Measurements from ENCODE around the gene BTBD16. TPM values are rescaled to one million over a fixed set of nuclear protein-coding genes. Genes with fewer than 3 reads are reported as not detected.

The BTBD16 gene
- total RNA-seq, 6 donors from 2014 or later, result 0.20 to 1.8 (median 0.91) TPM; not detected in 3

DNA sequence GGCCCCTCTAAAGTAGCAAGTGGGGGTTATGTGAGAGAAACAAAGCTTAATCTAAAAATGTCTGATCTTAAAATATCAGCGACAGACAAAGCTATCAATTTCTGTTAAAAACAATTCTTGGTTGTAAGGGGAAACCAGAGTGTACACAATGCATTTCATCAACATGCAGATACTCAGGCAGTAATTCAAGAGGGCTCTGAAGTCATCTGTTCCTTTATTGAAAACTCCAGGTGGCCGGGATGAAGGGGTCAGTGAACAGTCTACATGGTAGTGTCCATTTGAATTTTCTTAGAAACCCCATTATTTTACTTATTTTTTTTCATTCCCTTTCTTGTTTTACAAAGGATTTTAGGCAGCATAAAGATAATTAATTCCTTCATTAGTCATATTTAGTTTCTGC lies 36.7 kb upstream of the BTBD16 start:
- no peaks in the 10 kb centered on the region for H3K9me3 ChIP-seq
- H3K27me3 ChIP-seq, result no peaks in the 10 kb centered on the region
- H3K27ac ChIP-seq, result no peak overlapping the region
- DNase-seq (no peak), ATAC-seq (ENCODE audit: low FRiP score in 2 of 2) (no peak)
- TF ChIP-seq EP300 (IDR thresholded peaks at IDR 0.05) (no peak), POLR2AphosphoS5 (IDR thresholded peaks at IDR 0.05) (no peak), POLR2A (IDR thresholded peaks at IDR 0.05) (no peak)
- H3K4me1 ChIP-seq, result no peaks in the 10 kb centered on the region
- H3K4me3 ChIP-seq, result no peak overlapping the region
- H3K36me3 ChIP-seq, result peaks cover 19 to 90% (median 63%) of the 10 kb centered on the region in 4 donors
- WGBS, 2 donors, result 61 to 72% methylated on average over 2 of the region's 2 CpGs

DNA sequence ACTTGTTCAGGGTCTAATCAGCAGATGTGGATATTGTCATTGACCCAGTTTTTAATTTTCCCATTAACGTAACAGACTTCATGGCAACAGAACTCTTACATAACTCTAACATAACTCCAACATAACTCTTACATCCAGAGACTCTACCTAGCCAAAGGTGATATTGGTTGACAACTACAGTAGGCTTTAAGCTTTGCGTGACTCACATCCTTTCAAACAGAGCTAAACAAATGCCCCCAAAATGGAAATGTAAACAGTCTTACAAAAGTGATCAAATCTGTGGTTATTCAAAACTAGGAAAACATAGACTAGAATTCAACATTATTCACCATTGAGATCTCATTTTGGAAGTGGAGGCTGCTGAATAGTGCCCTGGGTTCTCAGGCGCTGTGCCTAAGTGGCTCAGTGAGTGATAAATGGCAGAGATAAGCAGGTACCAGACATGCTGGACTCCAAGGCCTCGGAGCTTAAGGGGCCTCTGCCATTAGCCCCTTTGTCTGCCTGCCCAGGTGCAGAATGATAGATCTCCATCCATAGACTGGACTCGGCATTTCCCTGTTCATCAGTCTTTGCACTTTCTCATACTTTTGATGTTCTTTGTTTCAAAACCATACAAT lies 34.3 kb upstream of the BTBD16 start:
- ATAC-seq (ENCODE audit: low FRiP score in 2 of 2) (no peak), DNase-seq (no peak)
- H3K36me3 ChIP-seq, result peaks cover 25 to 90% (median 63%) of the 10 kb centered on the region in 4 donors

DNA sequence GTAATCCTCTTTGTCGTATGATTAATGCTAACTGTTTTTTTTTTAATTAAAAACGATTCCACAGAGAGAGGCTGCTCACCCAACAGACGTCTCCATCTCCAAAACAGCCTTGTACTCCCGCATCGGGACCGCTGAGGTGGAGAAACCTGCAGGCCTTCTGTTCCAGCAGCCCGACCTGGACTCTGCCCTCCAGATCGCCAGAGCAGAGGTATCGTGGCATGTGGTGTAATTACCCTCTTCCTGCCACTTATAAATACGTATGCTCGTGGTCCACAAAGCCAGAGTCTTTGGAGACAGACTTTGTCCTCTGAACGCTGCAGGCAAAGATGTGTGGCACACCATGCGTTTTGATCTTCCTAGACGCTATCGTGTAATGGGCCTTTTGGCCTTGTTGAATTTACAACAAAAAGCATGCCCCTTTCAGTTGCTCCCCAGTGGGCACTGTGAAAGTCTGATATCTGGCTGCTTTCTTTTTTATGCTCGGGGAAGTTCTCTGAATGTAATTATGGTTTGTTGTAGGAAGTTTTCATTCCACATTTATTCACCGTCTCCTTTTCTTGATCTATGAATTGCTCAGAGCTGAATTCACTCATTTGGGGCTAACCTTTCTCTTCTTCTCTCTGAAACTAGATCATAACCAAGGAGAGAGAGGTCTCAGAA lies 33.6 kb upstream of the BTBD16 start:
- ATAC-seq (ENCODE audit: low FRiP score in 2 of 2) (no peak), DNase-seq (no peak)
- Histone ChIP-seq H3K27me3 (no peaks in the 10 kb centered on the region), H3K36me3 (peaks cover 29 to 91% (median 64%) of the 10 kb centered on the region in 4 donors), H3K9me3 (no peaks in the 10 kb centered on the region), H3K4me3 (no peak overlapping the region), H3K27ac (no peak overlapping the region), H3K4me1 (no peaks in the 10 kb centered on the region)
- TF ChIP-seq, protein P1, sequence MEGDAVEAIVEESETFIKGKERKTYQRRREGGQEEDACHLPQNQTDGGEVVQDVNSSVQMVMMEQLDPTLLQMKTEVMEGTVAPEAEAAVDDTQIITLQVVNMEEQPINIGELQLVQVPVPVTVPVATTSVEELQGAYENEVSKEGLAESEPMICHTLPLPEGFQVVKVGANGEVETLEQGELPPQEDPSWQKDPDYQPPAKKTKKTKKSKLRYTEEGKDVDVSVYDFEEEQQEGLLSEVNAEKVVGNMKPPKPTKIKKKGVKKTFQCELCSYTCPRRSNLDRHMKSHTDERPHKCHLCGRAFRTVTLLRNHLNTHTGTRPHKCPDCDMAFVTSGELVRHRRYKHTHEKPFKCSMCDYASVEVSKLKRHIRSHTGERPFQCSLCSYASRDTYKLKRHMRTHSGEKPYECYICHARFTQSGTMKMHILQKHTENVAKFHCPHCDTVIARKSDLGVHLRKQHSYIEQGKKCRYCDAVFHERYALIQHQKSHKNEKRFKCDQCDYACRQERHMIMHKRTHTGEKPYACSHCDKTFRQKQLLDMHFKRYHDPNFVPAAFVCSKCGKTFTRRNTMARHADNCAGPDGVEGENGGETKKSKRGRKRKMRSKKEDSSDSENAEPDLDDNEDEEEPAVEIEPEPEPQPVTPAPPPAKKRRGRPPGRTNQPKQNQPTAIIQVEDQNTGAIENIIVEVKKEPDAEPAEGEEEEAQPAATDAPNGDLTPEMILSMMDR (IDR thresholded peaks at IDR 0.05), result no peak
- TF ChIP-seq POLR2A (IDR thresholded peaks at IDR 0.05) (no peak), EP300 (IDR thresholded peaks at IDR 0.05) (no peak), POLR2AphosphoS5 (IDR thresholded peaks at IDR 0.05) (no peak)
- WGBS, 2 donors, result 87 to 92% methylated on average over 17 of the region's 17 CpGs

More for the DNA sequence above, 34.3 kb upstream of the BTBD16 start:
- H3K27ac ChIP-seq, result no peak overlapping the region
- TF ChIP-seq POLR2AphosphoS5 (IDR thresholded peaks at IDR 0.05) (no peak), POLR2A (IDR thresholded peaks at IDR 0.05) (no peak), EP300 (IDR thresholded peaks at IDR 0.05) (no peak)
- TF ChIP-seq, protein P1 (IDR thresholded peaks at IDR 0.05), result no peak
- no peaks in the 10 kb centered on the region for H3K9me3 ChIP-seq
- no peak overlapping the region for H3K4me3 ChIP-seq
- H3K4me1 ChIP-seq, result no peaks in the 10 kb centered on the region
- H3K27me3 ChIP-seq, result no peaks in the 10 kb centered on the region
- 87 to 91% methylated on average over 5 of the region's 5 CpGs for WGBS, 2 donors

DNA sequence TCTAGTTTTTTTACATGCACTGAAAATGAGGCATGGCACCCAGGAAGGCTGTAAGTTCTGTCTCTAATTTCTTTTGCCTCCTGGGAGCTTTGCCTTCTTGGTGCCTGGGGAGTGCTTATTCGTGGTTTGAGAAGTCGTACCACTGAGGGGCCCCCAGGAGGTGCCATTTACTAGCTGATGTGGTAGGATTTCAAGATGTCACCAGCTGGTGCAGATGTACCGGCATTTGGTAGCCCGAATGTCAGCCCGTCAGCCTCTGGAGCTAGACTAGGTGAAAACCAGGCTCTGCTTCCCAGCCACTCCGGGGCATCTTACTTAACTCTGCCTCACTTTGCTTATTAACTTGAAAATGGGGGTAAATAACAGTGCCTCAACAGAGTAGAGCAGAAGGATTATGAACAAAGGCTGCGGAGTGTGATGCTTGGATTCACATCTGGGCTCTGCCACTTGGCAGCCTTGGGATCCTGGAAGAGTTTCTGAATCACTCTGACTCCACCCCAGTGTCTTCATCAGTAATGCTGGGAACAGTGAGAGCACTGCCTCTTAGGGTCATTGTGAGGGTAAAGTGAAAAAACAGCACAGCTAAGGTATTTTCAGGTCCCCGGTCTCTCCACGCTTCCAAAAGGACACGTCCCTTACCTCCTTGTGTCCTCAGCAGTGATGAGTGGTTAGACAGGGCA lies 31.4 kb upstream of the BTBD16 start:
- WGBS, 2 donors, result 92 to 95% methylated on average over 10 of the region's 10 CpGs
- TF ChIP-seq, protein P1 (IDR thresholded peaks at IDR 0.05), result no peak
- TF ChIP-seq POLR2A (IDR thresholded peaks at IDR 0.05) (no peak), POLR2AphosphoS5 (IDR thresholded peaks at IDR 0.05) (no peak), EP300 (IDR thresholded peaks at IDR 0.05) (no peak)
- DNase-seq (no peak), ATAC-seq (ENCODE audit: low FRiP score in 2 of 2) (peak in 1 of 2 donors; percentile 79)
- Histone ChIP-seq H3K36me3 (peaks cover 32 to 95% (median 75%) of the 10 kb centered on the region in 4 donors), H3K4me3 (no peak overlapping the region), H3K4me1 (no peaks in the 10 kb centered on the region), H3K27me3 (no peaks in the 10 kb centered on the region), H3K9me3 (no peaks in the 10 kb centered on the region), H3K27ac (no peak overlapping the region)

DNA sequence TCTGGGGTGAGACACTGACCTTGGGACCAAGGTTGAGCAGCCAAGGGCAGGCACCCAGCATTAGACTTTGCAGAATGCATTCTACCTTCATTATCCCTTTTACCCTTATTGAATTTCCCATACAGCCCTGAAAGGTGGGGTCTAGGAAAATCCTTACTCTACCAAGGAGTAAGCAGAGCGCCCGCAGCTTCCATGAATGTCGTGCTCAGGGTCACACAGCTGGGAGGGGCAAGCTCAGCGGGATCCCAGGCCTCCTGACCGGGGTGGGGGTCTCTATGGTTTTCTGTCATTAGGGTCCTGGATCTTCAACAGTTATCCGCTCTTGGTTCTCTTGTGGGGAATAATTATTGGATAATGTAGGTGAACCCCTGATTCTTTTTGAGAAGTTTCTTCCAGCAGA lies 30.7 kb upstream of the BTBD16 start:
- TF ChIP-seq POLR2AphosphoS5 (IDR thresholded peaks at IDR 0.05) (no peak), POLR2A (IDR thresholded peaks at IDR 0.05) (no peak), EP300 (IDR thresholded peaks at IDR 0.05) (no peak)
- TF ChIP-seq, protein P1 (IDR thresholded peaks at IDR 0.05), result no peak
- Histone ChIP-seq H3K4me1 (no peaks in the 10 kb centered on the region), H3K4me3 (no peak overlapping the region), H3K36me3 (peaks cover 32 to 100% (median 76%) of the 10 kb centered on the region in 4 donors), H3K9me3 (no peaks in the 10 kb centered on the region), H3K27me3 (no peaks in the 10 kb centered on the region), H3K27ac (no peak overlapping the region)
- WGBS, 2 donors, result 98 to 99% methylated on average over 6 of the region's 6 CpGs
- ATAC-seq (ENCODE audit: low FRiP score in 2 of 2), result no peak
- DNase-seq, result no peak
